H7 (cell line): ENCODE data around the gene NECTIN1. TPM values are rescaled to one million over a fixed set of nuclear protein-coding genes. Genes with fewer than 3 reads are reported as not detected.
A peak's percentile ranks its signal among the peaks of the same experiment; 100 is the strongest.

Experiments used
- DNase-seq: peaks from one replicate; pipeline ENCODE4 v3.0.0; 2012
- H3K27me3 ChIP-seq: 2 replicates; pipeline ENCODE4 v1.6.0; 2011; ENCODE audit warnings: mild to moderate bottlenecking, low read length; ENCODE audit not compliant: control insufficient read depth, insufficient read depth
- H3K36me3 ChIP-seq: replicated peaks from 2 replicates; pipeline ENCODE4 v1.5.1; 2011; ENCODE audit warnings: low read length; ENCODE audit not compliant: control insufficient read depth, insufficient read depth
- H3K4me3 ChIP-seq: 2 replicates; pipeline ENCODE4 v1.5.1; 2011; ENCODE audit warnings: low read depth, mild to moderate bottlenecking, control low read depth, low read length, moderate library complexity; ENCODE audit not compliant: insufficient read depth
- total RNA-seq: library from RNA; depleted of rRNA; stranded (reverse); fragments of >200 nt; shearing (Covaris generic); gene quantifications from 2 replicates; pipeline ENCODE4 v1.2.3, GENCODE V29; 2014

The NECTIN1 gene
- total RNA-seq, 1 experiment from 2014 or later = 20.9 TPM

- Histone ChIP-seq H3K4me3 (no peak overlapping the region), H3K27me3 (no peaks in the 10 kb centered on the region), H3K36me3 (no peaks in the 10 kb centered on the region; the same call in none of the 2 replicates)
- peak; percentile 66 for DNase-seq
Observed at GRCh38 chr11:119716582-119717498, 12.2 kb downstream of the NECTIN1 start.

- no peaks in the 10 kb centered on the region for H3K27me3 ChIP-seq
- no peak overlapping the region for H3K4me3 ChIP-seq
- DNase-seq = no peak
- no peaks in the 10 kb centered on the region; the same call in 1 of the 2 replicates for H3K36me3 ChIP-seq
Observed at GRCh38 chr11:119714590-119714989, 14.4 kb downstream of the NECTIN1 start.

GRCh38 chr11:119714189-119714588 is 14.8 kb downstream of the NECTIN1 start:
- peak; percentile 42 for DNase-seq
- H3K27me3 ChIP-seq = no peaks in the 10 kb centered on the region
- no peak overlapping the region for H3K4me3 ChIP-seq
- no peaks in the 10 kb centered on the region; the same call in 1 of the 2 replicates for H3K36me3 ChIP-seq

GRCh38 chr11:119713359-119714040 is 15.5 kb downstream of the NECTIN1 start:
- no peaks in the 10 kb centered on the region for H3K27me3 ChIP-seq
- H3K4me3 ChIP-seq = no peak overlapping the region
- DNase-seq = no peak
- no peaks in the 10 kb centered on the region; the same call in 1 of the 2 replicates for H3K36me3 ChIP-seq

GRCh38 chr11:119712459-119713358 is 16.3 kb downstream of the NECTIN1 start:
- no peak overlapping the region for H3K4me3 ChIP-seq
- H3K27me3 ChIP-seq = no peaks in the 10 kb centered on the region
- no peaks in the 10 kb centered on the region; the same call in 1 of the 2 replicates for H3K36me3 ChIP-seq
- no peak for DNase-seq

- Histone ChIP-seq H3K36me3 (no peaks in the 10 kb centered on the region; the same call in 1 of the 2 replicates), H3K4me3 (no peak overlapping the region), H3K27me3 (no peaks in the 10 kb centered on the region)
- no peak for DNase-seq
Observed at GRCh38 chr11:119712006-119712405, 17.0 kb downstream of the NECTIN1 start.

- no peak for DNase-seq
- Histone ChIP-seq H3K36me3 (no peaks in the 10 kb centered on the region; the same call in 1 of the 2 replicates), H3K27me3 (no peaks in the 10 kb centered on the region), H3K4me3 (no peak overlapping the region)
Observed at GRCh38 chr11:119711476-119711875, 17.5 kb downstream of the NECTIN1 start.

- no peak for DNase-seq
- Histone ChIP-seq H3K4me3 (no peak overlapping the region), H3K27me3 (no peaks in the 10 kb centered on the region), H3K36me3 (no peaks in the 10 kb centered on the region; the same call in 1 of the 2 replicates)
Observed at GRCh38 chr11:119710417-119710816, 18.6 kb downstream of the NECTIN1 start.

GRCh38 chr11:119709638-119710346 is 19.2 kb downstream of the NECTIN1 start:
- Histone ChIP-seq H3K36me3 (no peaks in the 10 kb centered on the region; the same call in 1 of the 2 replicates), H3K27me3 (no peaks in the 10 kb centered on the region), H3K4me3 (no peak overlapping the region)
- peak; percentile 85 for DNase-seq

- Histone ChIP-seq H3K36me3 (no peaks in the 10 kb centered on the region; the same call in 1 of the 2 replicates), H3K27me3 (no peaks in the 10 kb centered on the region), H3K4me3 (no peak overlapping the region)
- no peak for DNase-seq
Observed at GRCh38 chr11:119709171-119709570, 19.8 kb downstream of the NECTIN1 start.

GRCh38 chr11:119708384-119708783 is 20.6 kb downstream of the NECTIN1 start:
- Histone ChIP-seq H3K27me3 (no peaks in the 10 kb centered on the region), H3K36me3 (no peaks in the 10 kb centered on the region; the same call in 1 of the 2 replicates), H3K4me3 (no peak overlapping the region)
- DNase-seq = no peak

GRCh38 chr11:119706887-119707286 is 22.1 kb downstream of the NECTIN1 start:
- no peaks in the 10 kb centered on the region for H3K27me3 ChIP-seq
- H3K4me3 ChIP-seq = no peak overlapping the region
- DNase-seq = peak; percentile 81
- H3K36me3 ChIP-seq = no peaks in the 10 kb centered on the region; the same call in 1 of the 2 replicates

GRCh38 chr11:119706029-119706428 is 23.0 kb downstream of the NECTIN1 start:
- no peaks in the 10 kb centered on the region for H3K27me3 ChIP-seq
- no peak overlapping the region for H3K4me3 ChIP-seq
- H3K36me3 ChIP-seq = no peaks in the 10 kb centered on the region
- DNase-seq = no peak
